ENCODE results near the gene SESTD1.
"Not testable (repeated sequence)": the region's sequence is repeated elsewhere in the genome, so short reads cannot be mapped to it uniquely, and the experiment has no call there.

The SESTD1 gene

DNA sequence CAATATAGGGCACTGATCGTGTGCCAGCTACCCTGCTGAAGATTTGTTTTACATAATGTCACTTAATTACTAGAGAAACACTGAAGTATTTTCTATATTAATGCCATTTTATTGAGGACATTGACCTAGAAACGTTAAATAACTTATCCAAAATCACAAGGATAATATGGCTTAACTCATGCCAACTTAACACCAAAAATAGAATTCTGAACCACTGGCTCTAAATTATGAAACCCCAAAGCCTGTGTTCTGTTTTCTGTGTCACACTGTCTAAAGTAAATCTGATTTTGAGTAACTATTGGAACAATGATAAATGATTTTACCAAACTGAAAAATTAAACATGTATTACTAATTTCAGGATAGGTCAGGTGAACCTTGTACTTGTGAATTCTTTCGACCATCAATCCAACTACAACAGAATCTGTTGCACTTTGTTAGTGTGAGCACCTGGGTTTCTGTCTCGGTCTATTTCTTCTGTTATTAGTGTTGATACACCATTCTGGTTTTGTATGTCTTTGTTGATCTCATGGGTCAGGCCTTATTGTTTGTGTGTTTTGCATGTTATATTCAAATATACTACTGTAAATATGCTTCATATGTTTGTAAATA is 166.4 kb downstream of the SESTD1 start:
- H3K4me3 ChIP-seq (ENCODE audit: low read depth, low read length) = no peak overlapping the region
- no peak for TF ChIP-seq CTCF (IDR thresholded peaks at IDR 0.05; ENCODE audit: borderline replicate concordance, insufficient read depth, low read depth, low read length)

GRCh38 chr2:179097131-179097530 is 167.5 kb downstream of the SESTD1 start:
- no peak overlapping the region for H3K4me3 ChIP-seq (ENCODE audit: low read depth, low read length)
- no peak for TF ChIP-seq CTCF (IDR thresholded peaks at IDR 0.05; ENCODE audit: borderline replicate concordance, insufficient read depth, low read depth, low read length)

GRCh38 chr2:179096090-179096489 is 168.5 kb downstream of the SESTD1 start:
- no peak overlapping the region for H3K4me3 ChIP-seq (ENCODE audit: low read depth, low read length)
- no peak for TF ChIP-seq CTCF (IDR thresholded peaks at IDR 0.05; ENCODE audit: borderline replicate concordance, insufficient read depth, low read depth, low read length)

DNA sequence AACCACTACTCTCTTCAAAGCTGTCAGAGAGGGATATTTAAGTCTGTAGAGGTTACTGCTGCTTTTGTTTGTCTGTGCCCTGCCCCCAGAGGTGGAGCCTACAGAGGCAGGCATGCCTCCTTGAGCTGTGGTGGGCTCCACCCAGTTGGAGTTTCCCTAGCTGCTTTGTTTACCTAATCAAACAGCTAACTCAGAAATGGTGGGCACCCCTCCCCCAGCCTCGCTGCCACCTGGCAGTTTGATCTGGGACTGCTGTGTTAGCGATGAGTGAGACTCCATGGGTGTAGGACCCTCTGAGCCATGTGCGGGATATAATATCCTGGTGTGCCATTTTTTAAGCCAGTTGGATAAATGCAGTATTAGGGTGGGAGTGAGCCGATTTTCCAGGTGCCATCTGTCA is 171.7 kb downstream of the SESTD1 start:
- H3K4me3 ChIP-seq (ENCODE audit: low read depth, low read length) = not testable (repeated sequence)

- H3K4me3 ChIP-seq (ENCODE audit: low read depth, low read length) = no peak overlapping the region
- no peak for TF ChIP-seq CTCF (IDR thresholded peaks at IDR 0.05; ENCODE audit: borderline replicate concordance, insufficient read depth, low read depth, low read length)
Observed at GRCh38 chr2:179082697-179083096, 181.9 kb downstream of the SESTD1 start.

GRCh38 chr2:179081954-179082353 is 182.7 kb downstream of the SESTD1 start:
- H3K4me3 ChIP-seq (ENCODE audit: low read depth, low read length) = no peak overlapping the region
- TF ChIP-seq CTCF (IDR thresholded peaks at IDR 0.05; ENCODE audit: borderline replicate concordance, insufficient read depth, low read depth, low read length) = no peak

DNA sequence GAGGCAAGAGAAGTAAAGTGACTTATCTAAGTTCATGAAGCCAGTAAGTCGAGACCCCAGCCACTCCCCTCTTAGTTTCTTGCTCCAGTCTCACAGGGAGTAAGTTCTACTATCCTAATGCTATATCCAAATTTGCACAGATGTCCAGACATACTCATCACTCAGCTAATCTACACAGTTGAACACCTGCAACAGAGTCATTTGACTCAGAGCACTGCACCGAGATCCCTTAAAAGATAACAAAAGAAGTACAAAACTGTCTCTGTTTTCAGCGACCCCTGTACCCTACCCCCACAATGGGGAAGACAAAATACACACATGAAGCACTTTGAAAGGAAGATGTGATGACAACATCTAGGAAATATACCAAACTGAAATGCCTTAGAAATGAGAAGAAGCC is 192.1 kb downstream of the SESTD1 start:
- no peak overlapping the region for H3K4me3 ChIP-seq (ENCODE audit: low read depth, low read length)
- no peak for TF ChIP-seq CTCF (IDR thresholded peaks at IDR 0.05; ENCODE audit: borderline replicate concordance, insufficient read depth, low read depth, low read length)
